Stimulated activated CD4-positive, alpha-beta T cell treated with anti-CD3 and anti-CD28 coated beads, Interleukin-4, amount 100 ng/mL, for 1 hour (primary cell): ENCODE results near the gene TIGD6.

ENCODE experiments used
- DNase-seq: peaks from one replicate; pipeline ENCODE4 v3.0.0-alpha.2; 2020

Gene TIGD6

GRCh38 chr5:150015415-150015814, 15.0 kb upstream of the TIGD6 start:
- DNase-seq, result no peak

- no peak for DNase-seq
Observed at GRCh38 chr5:150014456-150014855, 14.0 kb upstream of the TIGD6 start.

DNA sequence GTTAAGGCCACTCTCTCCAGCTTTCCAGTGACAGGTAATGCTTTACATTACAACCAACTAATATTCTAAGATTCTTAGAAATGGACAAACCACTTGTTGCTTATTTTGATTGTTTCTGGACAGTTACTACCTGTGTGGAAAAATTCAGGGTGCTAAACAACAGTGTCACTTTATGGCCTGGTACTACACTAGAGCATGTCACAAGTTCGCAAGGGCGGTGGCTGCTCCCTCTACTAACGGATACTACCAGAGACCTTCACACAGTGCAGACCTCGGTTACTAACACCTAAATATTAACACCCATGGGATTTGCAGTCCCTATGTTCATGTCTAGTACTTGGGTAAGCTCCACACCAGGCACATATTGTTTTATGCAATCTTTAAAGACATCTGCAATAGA, 13.5 kb upstream of the TIGD6 start:
- DNase-seq, result no peak

DNA sequence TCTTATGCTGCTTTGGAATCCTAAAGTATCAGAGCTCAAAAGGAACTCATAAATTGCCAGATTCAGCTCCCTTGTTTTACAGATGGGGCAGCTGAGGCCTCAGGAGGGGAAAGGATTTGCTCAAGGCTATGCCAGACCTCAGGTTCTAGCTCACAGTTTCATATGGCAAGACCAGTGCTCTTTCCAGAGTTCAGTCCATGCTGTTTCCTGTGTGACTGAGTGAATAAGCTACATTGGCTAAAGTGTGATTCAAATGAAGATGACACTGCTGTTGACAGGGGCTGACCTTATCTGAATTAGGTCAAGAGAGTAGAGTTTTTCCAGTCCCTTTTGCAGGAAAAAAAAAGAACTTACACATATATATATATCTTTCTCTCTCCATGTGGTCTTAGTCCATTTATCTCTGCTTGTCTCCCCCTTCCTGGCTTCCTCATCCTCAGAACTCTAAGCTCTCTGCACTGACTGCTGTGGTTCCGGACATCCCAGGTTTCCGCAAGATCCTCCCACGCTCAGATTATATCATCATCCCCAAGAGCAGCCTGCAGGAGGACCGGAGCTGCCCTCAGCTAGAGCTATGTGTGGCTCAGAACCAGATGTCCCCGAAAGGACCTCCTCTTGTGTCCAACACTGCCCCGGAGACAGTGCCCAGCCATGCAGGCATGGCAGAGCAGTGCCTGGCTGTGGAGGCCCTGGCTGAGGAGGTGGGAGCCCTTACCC, 9.4 kb upstream of the TIGD6 start:
- no peak for DNase-seq

DNA sequence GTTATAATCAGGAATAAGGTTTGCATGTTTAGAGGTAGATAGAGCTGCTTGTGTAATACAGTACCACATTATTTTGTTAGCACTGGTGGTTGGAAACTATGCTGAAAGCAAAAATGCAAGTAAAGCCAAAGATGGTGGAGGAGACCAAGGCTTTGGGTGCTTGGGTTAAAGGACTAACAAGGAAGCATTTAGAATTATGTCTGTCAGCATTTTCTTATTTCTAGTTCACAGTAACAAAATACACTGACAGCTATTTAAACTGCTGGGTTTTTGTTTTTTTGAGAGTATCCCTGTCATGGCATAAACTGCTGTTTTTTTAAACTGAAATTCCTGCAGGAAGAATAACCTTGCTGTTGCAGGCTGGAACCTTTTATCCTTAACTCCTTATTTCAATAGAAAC, 6.6 kb upstream of the TIGD6 start:
- no peak for DNase-seq

DNA sequence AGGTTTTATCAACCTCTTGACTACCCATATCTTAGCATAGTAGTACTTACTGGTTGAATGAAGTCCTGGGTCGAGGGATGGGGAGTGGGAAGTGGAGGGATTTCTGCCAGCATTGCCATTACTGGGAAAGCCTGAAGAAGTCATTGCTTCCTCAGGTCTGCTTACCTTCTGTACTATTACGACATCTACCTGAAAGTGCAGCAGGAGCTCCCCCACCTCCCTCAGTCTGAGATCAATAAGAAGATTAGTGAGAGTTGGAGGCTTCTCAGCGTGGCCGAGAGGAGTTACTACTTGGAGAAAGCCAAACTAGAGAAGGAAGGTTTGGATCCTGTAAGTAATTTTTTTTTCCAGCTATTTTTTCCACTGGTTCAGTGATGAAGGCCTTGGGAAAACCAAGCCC, 5.9 kb upstream of the TIGD6 start:
- no peak for DNase-seq

GRCh38 chr5:150001660-150002486, 1.4 kb upstream of the TIGD6 start:
- peak; percentile 42 for DNase-seq

DNA sequence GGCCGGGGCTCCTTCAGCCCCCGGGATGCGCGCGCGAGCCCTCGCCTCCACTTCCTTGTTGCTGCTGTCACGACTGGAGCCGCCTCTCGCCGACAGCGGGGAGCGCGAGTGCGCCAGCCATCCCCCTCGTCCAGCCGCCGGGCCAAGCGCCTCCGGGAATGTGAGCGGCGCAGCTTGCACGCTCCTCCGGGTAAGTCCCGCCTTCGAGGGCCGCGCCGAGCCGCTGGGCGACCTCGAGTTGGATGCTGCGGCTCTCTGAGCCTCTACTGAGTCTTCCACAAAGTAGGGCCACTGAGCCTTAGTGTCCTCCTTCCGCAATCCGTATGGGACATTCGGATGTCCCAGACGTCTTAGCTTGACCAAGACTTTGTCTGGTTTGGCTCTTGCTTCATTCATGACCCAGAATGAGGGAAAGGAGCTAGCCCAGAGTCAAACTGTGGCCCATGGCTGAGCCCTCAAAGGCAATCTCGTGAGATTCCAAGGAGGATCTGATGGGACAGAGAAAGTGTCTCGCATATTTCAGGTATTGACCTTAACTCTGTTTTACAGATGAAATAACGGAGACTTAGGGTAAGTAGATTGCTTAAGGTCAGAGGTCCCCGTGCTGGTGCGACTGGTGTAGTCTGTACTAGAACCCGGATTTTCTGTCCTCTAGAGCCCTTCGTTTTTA, 671 bp upstream of the TIGD6 start:
- DNase-seq, result peak; percentile 38

- DNase-seq, result no peak
Observed at GRCh38 chr5:149999866-150000255, 593 bp downstream of the TIGD6 start.

DNA sequence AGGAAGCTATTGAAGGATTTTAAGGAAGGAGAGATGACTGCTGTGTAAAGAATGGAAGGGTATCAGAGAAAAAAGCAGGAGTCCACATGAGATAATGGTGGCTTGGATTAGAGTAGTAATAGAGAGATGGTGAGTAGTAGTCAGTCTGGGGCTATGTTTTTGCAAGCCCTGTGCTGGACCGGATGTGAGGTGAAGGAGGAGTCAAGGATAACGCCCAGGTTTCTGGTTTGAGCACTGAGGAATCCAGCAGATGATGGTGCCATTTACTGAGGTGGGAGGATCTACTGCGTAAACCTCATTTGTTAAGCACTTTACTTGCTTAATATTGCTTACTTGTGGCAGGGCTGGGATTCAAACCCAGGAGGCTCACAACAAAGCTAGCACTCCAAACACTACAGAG, 1.1 kb downstream of the TIGD6 start:
- DNase-seq, result no peak

GRCh38 chr5:149998281-149998680, 2.2 kb downstream of the TIGD6 start:
- DNase-seq, result no peak

- no peak for DNase-seq
Observed at GRCh38 chr5:149996205-149996890, 4.1 kb downstream of the TIGD6 start.

GRCh38 chr5:149995385-149996204, 4.9 kb downstream of the TIGD6 start:
- no peak for DNase-seq

- DNase-seq, result no peak
Observed at GRCh38 chr5:149993471-149993870, 7.0 kb downstream of the TIGD6 start.

DNA sequence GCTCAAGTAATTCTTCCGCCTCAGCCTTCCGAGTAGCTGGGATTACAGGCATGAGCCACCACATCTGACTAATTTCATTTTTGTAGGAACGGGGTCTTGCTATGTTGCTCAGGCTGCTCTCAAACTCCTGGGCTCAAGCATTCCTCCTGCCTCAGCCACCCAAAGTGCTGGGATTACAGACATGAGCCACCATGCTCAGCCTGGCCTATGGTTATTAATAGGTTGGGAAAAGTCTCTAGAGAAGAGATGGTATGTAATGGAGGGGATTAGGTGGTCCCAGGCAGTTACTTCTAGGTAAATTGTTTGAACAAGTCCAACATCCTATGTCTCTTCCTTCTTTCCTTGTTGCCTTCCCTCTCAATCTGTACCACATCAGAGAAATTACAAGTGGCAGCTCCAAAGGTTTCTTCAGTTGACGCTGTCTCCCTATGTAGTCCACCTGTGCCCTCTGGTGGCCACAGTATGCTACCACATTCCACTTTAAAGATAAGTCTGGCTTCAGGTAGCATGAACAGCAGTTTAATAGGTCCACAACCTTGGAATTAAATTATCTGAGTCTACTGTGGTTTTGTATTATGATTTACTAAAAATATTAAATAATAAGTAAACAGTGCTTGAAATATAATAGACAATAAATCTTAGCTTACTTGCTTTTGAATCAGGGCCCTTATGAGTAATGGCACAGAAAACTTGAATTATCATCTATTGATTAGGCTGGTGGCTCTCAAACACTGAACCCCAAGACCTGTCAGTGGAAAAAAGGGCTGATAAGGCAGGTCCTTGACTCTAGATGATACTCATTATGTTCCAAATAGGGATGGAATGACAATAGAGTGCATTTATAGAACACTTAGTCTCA, 9.7 kb downstream of the TIGD6 start:
- DNase-seq, result peak; percentile 67

DNA sequence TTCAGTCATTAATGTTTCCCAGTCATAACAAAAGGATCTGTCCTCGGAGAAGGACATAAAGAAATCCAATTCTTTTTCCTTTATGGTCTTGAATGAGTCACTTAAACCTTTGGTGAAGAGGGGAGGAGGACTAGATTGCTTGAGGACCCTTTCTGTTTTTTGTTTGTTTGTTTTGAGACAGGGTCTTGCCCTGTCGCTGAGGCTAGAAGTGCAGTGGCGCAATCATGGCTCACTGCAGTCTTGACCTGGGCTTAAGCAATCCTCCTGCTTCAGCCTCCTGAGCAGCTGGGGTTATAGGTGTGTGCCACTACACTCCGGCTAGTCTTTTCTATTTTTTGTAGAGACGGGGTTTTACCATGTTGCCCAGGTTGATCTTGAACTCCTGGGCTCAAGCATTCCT, 12.3 kb downstream of the TIGD6 start:
- no peak for DNase-seq

DNA sequence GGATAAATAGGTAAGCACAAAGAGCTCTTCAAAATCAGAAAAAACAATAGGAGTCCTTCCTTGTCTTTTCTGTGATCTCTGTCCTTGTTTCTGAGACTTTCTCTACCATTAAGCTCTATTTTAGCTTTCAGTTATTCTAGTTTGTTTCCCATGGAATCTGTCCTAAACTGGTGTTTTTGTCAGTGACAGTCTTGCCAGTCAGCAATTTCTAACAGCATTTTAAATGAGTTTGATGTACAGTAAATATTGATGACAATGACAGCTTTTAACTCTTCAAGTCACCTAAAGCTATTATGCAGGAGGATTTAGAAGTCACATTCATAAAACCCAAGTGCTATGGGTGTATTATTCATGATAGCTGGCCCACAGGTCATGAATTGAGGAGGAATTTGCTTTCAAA, 17.9 kb downstream of the TIGD6 start:
- DNase-seq, result no peak

- no peak for DNase-seq
Observed at GRCh38 chr5:149981206-149981605, 19.2 kb downstream of the TIGD6 start.

DNA sequence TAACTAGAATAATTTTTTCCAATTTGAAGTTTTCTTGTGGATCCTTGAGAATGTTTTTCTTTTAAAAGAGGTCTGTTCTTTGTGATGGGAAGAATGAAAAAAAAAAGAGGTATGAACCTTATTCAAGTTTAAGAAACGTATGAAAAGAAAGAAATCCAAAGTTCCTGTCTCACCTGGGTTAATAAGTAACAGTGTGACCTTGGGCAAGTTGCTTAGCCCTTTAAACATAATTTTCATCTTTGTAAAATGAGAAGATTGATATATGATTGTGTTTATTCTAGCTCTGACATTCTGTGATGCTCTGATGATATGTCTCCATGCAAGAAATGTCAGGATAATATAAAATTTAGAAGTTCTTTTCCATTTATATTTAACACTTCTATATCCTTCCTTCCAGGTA, 20.6 kb downstream of the TIGD6 start:
- no peak for DNase-seq

GRCh38 chr5:149975409-149975808, 25.0 kb downstream of the TIGD6 start:
- no peak for DNase-seq

DNA sequence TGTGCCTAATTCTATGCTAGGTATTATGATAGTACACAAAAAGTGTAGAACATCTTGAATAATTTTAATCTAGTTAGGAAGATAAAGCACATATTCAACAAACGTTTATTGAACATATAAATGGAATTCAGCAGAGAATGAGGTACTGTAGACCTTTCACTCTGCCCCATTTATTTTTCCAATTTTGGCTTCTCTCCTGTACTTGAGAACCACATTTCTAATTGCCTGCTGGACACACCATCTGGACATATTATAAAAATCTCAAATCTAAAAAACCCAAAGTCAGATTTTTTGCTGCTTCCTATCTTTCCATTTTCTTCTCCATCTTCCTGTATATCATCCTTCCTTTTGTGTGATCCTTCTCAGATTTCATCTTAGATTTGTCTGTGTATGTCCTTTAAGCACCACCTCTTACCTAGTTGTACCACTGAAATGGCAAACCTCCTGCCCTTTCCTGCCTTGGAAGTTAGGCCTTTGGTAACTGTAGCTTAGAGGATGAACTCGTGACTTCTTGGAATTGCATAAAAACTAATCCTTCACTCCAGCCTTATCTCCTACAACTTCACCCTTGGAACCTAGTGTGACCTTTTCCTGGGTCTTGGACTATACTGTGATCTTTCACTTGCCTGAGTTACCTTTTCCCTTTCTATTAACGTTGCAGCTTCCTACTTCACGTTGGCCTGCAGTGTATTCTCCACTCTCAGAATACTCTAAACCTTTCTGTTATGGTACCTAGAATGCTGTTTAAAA, 31.1 kb downstream of the TIGD6 start:
- DNase-seq, result no peak
